IMR-90 (cell line): ENCODE data around the gene CPD.

Experiments
- POLR2A ChIP-seq: IDR thresholded peaks from 2 replicates; pipeline ENCODE4 v1.6.1; 2012; ENCODE audit warnings: mild to moderate bottlenecking, low read depth, low read length
- TF ChIP-seq, protein P1 (sequence below): conservative IDR thresholded peaks from 2 replicates; pipeline ENCODE4 v1.5.1; 2012; ENCODE audit warnings: mild to moderate bottlenecking, low read depth, low read length, improper control_type of control experiment

DNA sequence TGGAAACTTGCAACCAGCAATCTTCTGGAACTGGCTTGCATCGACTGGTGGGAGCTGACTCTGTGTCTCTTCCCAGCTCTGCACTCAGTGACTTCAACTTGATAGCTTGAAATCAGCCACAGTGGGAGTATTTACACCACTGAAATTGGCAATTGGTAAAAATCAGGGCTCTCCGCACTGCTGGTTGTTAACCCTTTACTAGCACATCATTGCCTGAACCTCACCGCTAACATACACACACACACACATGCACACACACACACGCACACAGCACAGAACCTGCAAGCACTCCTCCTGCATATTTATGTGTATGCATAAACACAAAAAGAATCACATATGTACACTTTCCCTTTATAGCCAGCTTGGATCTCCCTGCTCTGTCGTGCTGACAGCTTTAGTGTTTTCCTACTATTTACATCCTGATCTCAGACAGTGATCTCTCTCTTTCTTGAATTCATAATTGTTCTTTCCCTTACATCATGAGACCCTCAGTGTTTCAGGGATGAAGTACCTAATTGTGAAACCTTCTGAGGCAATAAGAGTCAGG, 37.0 kb upstream of the CPD start:
- TF ChIP-seq, protein P1, sequence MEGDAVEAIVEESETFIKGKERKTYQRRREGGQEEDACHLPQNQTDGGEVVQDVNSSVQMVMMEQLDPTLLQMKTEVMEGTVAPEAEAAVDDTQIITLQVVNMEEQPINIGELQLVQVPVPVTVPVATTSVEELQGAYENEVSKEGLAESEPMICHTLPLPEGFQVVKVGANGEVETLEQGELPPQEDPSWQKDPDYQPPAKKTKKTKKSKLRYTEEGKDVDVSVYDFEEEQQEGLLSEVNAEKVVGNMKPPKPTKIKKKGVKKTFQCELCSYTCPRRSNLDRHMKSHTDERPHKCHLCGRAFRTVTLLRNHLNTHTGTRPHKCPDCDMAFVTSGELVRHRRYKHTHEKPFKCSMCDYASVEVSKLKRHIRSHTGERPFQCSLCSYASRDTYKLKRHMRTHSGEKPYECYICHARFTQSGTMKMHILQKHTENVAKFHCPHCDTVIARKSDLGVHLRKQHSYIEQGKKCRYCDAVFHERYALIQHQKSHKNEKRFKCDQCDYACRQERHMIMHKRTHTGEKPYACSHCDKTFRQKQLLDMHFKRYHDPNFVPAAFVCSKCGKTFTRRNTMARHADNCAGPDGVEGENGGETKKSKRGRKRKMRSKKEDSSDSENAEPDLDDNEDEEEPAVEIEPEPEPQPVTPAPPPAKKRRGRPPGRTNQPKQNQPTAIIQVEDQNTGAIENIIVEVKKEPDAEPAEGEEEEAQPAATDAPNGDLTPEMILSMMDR, result no peak
- TF ChIP-seq POLR2A, result no peak
